CD4-positive, alpha-beta T cell (primary cell): ENCODE data around the gene CACNA1B. TPM values are rescaled to one million over a fixed set of nuclear protein-coding genes. Genes with fewer than 3 reads are reported as not detected.

Experiments used
- ATAC-seq: fragments of 200-7000 bp; cut with Tn5 transposase; one replicate; pipeline ENCODE4 v1.10.0; 2022; ENCODE audit warnings: mild to moderate bottlenecking; ENCODE audit not compliant: poor library complexity
- CTCF ChIA-PET: fragments of 350-600 bp; sonication (Branson Sonifier 250); formaldehyde crosslinking; loops from one replicate; lab custom pipeline; 2021; ENCODE audit warnings: antibody characterized with exemption, inconsistent platforms; lab: Charles Lee
- POLR2A ChIA-PET: fragments of 350-600 bp; sonication (Branson Sonifier 250); formaldehyde crosslinking; loops from one replicate; lab custom pipeline; 2021; ENCODE audit warnings: antibody characterized with exemption, inconsistent platforms; lab: Charles Lee
- DNase-seq, 14 experiments: peaks; one replicate each; pipeline ENCODE4 v3.0.0-alpha.2; 2013 to 2020; ENCODE audit warnings: mixed read lengths in 2 of 14
- H3K27ac ChIP-seq, 2 donors: one replicate each; pipeline versions ENCODE4 v1.5.1 to v1.7.0; 2013; ENCODE audit warnings: low read length in 2 of 2, low read depth in 1 of 2, mild to moderate bottlenecking in 1 of 2
- H3K27me3 ChIP-seq, 2 experiments: 1 replicate in 1 of 2; 2 replicates in 1 of 2; pipeline versions ENCODE4 v1.6.1 to v1.7.0; 2013; ENCODE audit warnings: low read length in 2 of 2, control low read depth in 1 of 2, mild to moderate bottlenecking in 1 of 2, moderate library complexity in 1 of 2; ENCODE audit not compliant: insufficient read depth in 2 of 2, control insufficient read depth in 1 of 2
- H3K36me3 ChIP-seq: one replicate; pipeline ENCODE4 v1.6.1; 2013; ENCODE audit warnings: low read length, control low read depth; ENCODE audit not compliant: insufficient read depth
- H3K4me1 ChIP-seq: one replicate; pipeline ENCODE4 v1.6.1; 2013; ENCODE audit warnings: low read length, control low read depth; ENCODE audit not compliant: insufficient read depth
- H3K4me3 ChIP-seq: one replicate; pipeline ENCODE4 v1.5.1; 2013; ENCODE audit warnings: mild to moderate bottlenecking, low read length, moderate library complexity
- H3K9me3 ChIP-seq, 2 experiments: 1 replicate in 1 of 2; 2 replicates in 1 of 2; pipeline versions ENCODE4 v1.6.1 to v1.7.0; 2013; ENCODE audit warnings: low read length in 2 of 2, mild to moderate bottlenecking in 2 of 2, control low read depth in 1 of 2, moderate library complexity in 1 of 2; ENCODE audit not compliant: control insufficient read depth in 1 of 2, insufficient read depth in 1 of 2
- H3K27ac Mint-ChIP-seq: one replicate; pipeline ENCODE4 v1.8.0; 2020; ENCODE audit warnings: mixed read lengths
- H3K27me3 Mint-ChIP-seq: one replicate; pipeline ENCODE4 v1.8.0; 2021; ENCODE audit warnings: mixed read lengths
- H3K36me3 Mint-ChIP-seq: one replicate; pipeline ENCODE4 v1.8.0; 2021; ENCODE audit warnings: low read depth, mixed read lengths
- H3K4me1 Mint-ChIP-seq: one replicate; pipeline ENCODE4 v1.8.0; 2021; ENCODE audit warnings: low read depth, mixed read lengths
- H3K4me3 Mint-ChIP-seq: one replicate; pipeline ENCODE4 v1.8.0; 2020; ENCODE audit warnings: mild to moderate bottlenecking, mixed read lengths
- H3K9me3 Mint-ChIP-seq: one replicate; pipeline ENCODE4 v1.8.0; 2020; ENCODE audit warnings: mixed read lengths
- intact Hi-C, 2 experiments: fragments of 100-400 bp; cut with DNase I in 1 of 2; cut with micrococcal nuclease in 1 of 2; formaldehyde crosslinking; loops; one replicate each; pipeline versions ENCODE4 v1.15.1 to v1.9.0; 2023 to 2025; cut with DNase I, micrococcal nuclease
- total RNA-seq, 174 experiments: library from RNA in 2 of 174; stranded (reverse) in 2 of 174; gene quantifications; one replicate each; pipeline ENCODE4 v1.2.3 and lab custom pipeline; 2021 to 2026
- TF ChIP-seq, protein P1 (sequence below): fragments of 200-600 bp; IDR thresholded peaks from one replicate; pipeline ENCODE4 v1.8.0; 2022; ENCODE audit warnings: antibody characterized with exemption, mild to moderate bottlenecking

Gene CACNA1B
- total RNA-seq, 2 experiments from 2014 or later = not detected

- Mint-ChIP-seq H3K4me1 (no peaks in the 10 kb centered on the region), H3K36me3 (no peaks in the 10 kb centered on the region), H3K4me3 (no peak overlapping the region), H3K27me3 (peaks cover 18% of the 10 kb centered on the region), H3K9me3 (no peaks in the 10 kb centered on the region), H3K27ac (no peak overlapping the region)
- no peaks in the 10 kb centered on the region for H3K4me1 ChIP-seq
- no peaks in the 10 kb centered on the region for H3K36me3 ChIP-seq
- CTCF ChIA-PET = no interaction called here
- ATAC-seq (no peak), DNase-seq (no peak)
- intact Hi-C loops = no loop called here
- POLR2A ChIA-PET = no interaction called here
- no peak overlapping the region for H3K4me3 ChIP-seq
- TF ChIP-seq, protein P1, sequence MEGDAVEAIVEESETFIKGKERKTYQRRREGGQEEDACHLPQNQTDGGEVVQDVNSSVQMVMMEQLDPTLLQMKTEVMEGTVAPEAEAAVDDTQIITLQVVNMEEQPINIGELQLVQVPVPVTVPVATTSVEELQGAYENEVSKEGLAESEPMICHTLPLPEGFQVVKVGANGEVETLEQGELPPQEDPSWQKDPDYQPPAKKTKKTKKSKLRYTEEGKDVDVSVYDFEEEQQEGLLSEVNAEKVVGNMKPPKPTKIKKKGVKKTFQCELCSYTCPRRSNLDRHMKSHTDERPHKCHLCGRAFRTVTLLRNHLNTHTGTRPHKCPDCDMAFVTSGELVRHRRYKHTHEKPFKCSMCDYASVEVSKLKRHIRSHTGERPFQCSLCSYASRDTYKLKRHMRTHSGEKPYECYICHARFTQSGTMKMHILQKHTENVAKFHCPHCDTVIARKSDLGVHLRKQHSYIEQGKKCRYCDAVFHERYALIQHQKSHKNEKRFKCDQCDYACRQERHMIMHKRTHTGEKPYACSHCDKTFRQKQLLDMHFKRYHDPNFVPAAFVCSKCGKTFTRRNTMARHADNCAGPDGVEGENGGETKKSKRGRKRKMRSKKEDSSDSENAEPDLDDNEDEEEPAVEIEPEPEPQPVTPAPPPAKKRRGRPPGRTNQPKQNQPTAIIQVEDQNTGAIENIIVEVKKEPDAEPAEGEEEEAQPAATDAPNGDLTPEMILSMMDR = no peak
- H3K27ac ChIP-seq = no peak overlapping the region
- H3K9me3 ChIP-seq = peaks cover 0 to 5% of the 10 kb centered on the region in 2 experiments
- no peaks in the 10 kb centered on the region for H3K27me3 ChIP-seq
Observed at GRCh38 chr9:137924169-137924568, 46.6 kb downstream of the CACNA1B start.

GRCh38 chr9:137924761-137925369, 47.3 kb downstream of the CACNA1B start:
- no peak for DNase-seq
- Mint-ChIP-seq H3K4me1 (no peaks in the 10 kb centered on the region), H3K27ac (no peak overlapping the region), H3K9me3 (no peaks in the 10 kb centered on the region), H3K36me3 (no peaks in the 10 kb centered on the region), H3K27me3 (peaks cover 18% of the 10 kb centered on the region), H3K4me3 (no peak overlapping the region)
- intact Hi-C loops = no loop called here
- H3K36me3 ChIP-seq = no peaks in the 10 kb centered on the region
- H3K27ac ChIP-seq = no peak overlapping the region
- H3K9me3 ChIP-seq = peaks cover 0 to 5% of the 10 kb centered on the region in 2 experiments
- no peak for ATAC-seq
- H3K27me3 ChIP-seq = no peaks in the 10 kb centered on the region
- H3K4me1 ChIP-seq = no peaks in the 10 kb centered on the region
- no peak overlapping the region for H3K4me3 ChIP-seq
- POLR2A ChIA-PET = no interaction called here
- CTCF ChIA-PET = no interaction called here
- TF ChIP-seq, protein P1 = no peak

DNA sequence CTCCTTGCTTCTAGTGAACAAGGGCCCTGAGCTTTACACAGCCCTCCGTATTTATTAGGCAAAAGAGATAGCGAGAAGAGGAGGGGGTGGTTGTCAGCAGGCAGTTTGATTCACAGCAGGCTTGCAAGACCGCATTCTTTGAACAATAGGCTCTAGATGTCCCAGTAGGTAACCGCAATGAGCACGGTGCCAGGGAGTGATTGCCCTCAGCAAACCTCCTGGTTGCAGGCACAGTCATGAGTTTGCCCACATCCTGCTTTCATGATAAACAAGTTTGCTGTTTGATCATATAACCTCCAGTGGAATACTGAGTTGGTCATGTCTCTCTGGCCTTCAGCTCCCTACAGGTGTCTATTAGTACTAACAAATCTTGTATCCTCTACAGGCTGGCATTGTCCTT, 66.1 kb downstream of the CACNA1B start:
- Histone ChIP-seq H3K27ac (no peak overlapping the region), H3K27me3 (no peaks in the 10 kb centered on the region), H3K4me3 (no peak overlapping the region), H3K36me3 (no peaks in the 10 kb centered on the region), H3K9me3 (peaks cover 12 to 24% of the 10 kb centered on the region in 2 experiments), H3K4me1 (no peaks in the 10 kb centered on the region)
- DNase-seq = no peak
- ChIA-PET CTCF (no interaction called here), POLR2A (no interaction called here)
- H3K27me3 Mint-ChIP-seq = no peaks in the 10 kb centered on the region
- H3K36me3 Mint-ChIP-seq = peaks cover 4% of the 10 kb centered on the region
- ATAC-seq = no peak
- TF ChIP-seq, protein P1 = no peak
- H3K9me3 Mint-ChIP-seq = peaks cover 11% of the 10 kb centered on the region
- intact Hi-C loops = no loop called here
- no peak overlapping the region for H3K27ac Mint-ChIP-seq
- H3K4me1 Mint-ChIP-seq = no peaks in the 10 kb centered on the region
- no peak overlapping the region for H3K4me3 Mint-ChIP-seq
